HEK293T (cell line): Measurements from ENCODE around the gene TMEM35A.

Experiments
- BHLHE40 ChIP-seq: fragments of 450-650 bp; IDR thresholded peaks from 2 replicates; pipeline ENCODE4 v1.6.1; 2016; ENCODE audit warnings: mild to moderate bottlenecking, moderate library complexity, borderline replicate concordance
- ELF4 ChIP-seq: fragments of 450-650 bp; IDR thresholded peaks from 2 replicates; pipeline ENCODE4 v1.6.1; 2017; ENCODE audit warnings: antibody characterized with exemption
- FOXA1 ChIP-seq: fragments of 450-650 bp; IDR thresholded peaks from 2 replicates; pipeline ENCODE4 v1.6.1; 2016; ENCODE audit warnings: mild to moderate bottlenecking
- FOXK2 ChIP-seq: fragments of 450-650 bp; IDR thresholded peaks from 2 replicates; pipeline ENCODE4 v1.6.1; 2016; ENCODE audit warnings: mild to moderate bottlenecking
- FOXM1 ChIP-seq: fragments of 450-650 bp; IDR thresholded peaks from 2 replicates; pipeline ENCODE4 v1.6.1; 2017; ENCODE audit warnings: mild to moderate bottlenecking, borderline replicate concordance
- HDGF ChIP-seq: fragments of 450-650 bp; IDR thresholded peaks from 2 replicates; pipeline ENCODE4 v1.6.1; 2017; ENCODE audit warnings: antibody characterized with exemption, borderline replicate concordance
- SP1 ChIP-seq: fragments of 450-650 bp; IDR thresholded peaks from 2 replicates; pipeline ENCODE4 v1.6.1; 2017
- SUZ12 ChIP-seq: fragments of 450-650 bp; IDR thresholded peaks from 2 replicates; pipeline ENCODE4 v1.6.1; 2016; ENCODE audit warnings: mild to moderate bottlenecking
- TARDBP ChIP-seq: fragments of 450-650 bp; IDR thresholded peaks from 2 replicates; pipeline ENCODE4 v1.6.1; 2016
- ZNF384 ChIP-seq: fragments of 450-650 bp; IDR thresholded peaks from 2 replicates; pipeline ENCODE4 v1.6.1; 2016

DNA sequence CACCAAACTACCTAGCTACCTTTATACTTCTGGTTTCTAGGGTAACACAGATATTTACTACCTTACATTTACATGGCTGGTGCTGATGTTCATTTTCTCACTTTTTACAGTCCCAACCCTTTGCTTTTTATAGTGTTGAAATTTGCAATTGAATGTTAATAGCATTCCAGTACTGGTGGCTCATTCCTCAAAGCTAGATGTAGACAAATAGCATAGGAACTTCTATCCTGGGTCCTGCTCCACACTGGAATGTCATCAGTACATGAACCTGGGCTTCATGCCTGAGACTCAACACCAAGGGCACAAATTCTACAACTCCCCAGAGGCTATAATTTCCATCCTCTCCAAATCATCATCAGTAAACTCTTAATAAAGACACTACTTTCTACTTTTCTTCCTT lies 16.5 kb upstream of the TMEM35A start:
- TF ChIP-seq TARDBP (no peak), SP1 (no peak), ELF4 (no peak), ZNF384 (no peak), BHLHE40 (no peak), HDGF (no peak), FOXK2 (no peak), FOXM1 (no peak), FOXA1 (no peak), SUZ12 (no peak)
